Fibroblast of villous mesenchyme (primary cell): ENCODE data around the gene SLC24A4. TPM values are rescaled to one million over a fixed set of nuclear protein-coding genes. Genes with fewer than 3 reads are reported as not detected.

Source experiments
- DNase-seq: peaks from one replicate; pipeline ENCODE4 v3.0.0-alpha.2; 2010; ENCODE audit warnings: low read depth
- H3K4me3 ChIP-seq: 2 replicates; pipeline ENCODE4 v1.5.1; 2011; ENCODE audit warnings: low read depth, mild to moderate bottlenecking, low read length
- total RNA-seq: library from RNA; depleted of rRNA; stranded (reverse); fragments of >200 nt; gene quantifications from 2 replicates; pipeline ENCODE4 v1.2.3, GENCODE V29; 2012
- TF ChIP-seq, protein P1 (sequence below): IDR thresholded peaks from 2 replicates; pipeline ENCODE4 v1.5.1; 2012; ENCODE audit warnings: low read depth, mild to moderate bottlenecking, low read length; ENCODE audit not compliant: insufficient read depth

The SLC24A4 gene
- total RNA-seq, 1 donor = not detected

DNA sequence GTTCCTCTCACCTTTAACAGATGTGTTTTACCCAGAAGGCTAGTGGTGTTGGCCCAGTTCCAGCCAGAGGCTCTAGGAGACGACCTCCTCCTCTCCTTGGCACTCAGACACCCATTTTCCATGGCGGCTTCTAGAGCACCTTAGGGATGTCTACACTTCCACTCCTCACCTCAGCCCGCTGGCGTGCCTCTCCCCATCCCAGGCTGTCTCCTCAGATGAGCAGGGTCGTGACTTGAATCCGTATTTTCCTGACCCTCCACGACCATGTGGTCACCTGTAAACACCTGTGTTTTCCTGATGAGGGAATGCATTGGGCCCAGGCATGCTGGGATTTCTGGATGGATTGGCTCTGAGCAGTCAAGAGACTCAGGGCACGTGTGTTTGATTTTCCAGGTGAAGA, 168.8 kb downstream of the SLC24A4 start:
- TF ChIP-seq, protein P1, sequence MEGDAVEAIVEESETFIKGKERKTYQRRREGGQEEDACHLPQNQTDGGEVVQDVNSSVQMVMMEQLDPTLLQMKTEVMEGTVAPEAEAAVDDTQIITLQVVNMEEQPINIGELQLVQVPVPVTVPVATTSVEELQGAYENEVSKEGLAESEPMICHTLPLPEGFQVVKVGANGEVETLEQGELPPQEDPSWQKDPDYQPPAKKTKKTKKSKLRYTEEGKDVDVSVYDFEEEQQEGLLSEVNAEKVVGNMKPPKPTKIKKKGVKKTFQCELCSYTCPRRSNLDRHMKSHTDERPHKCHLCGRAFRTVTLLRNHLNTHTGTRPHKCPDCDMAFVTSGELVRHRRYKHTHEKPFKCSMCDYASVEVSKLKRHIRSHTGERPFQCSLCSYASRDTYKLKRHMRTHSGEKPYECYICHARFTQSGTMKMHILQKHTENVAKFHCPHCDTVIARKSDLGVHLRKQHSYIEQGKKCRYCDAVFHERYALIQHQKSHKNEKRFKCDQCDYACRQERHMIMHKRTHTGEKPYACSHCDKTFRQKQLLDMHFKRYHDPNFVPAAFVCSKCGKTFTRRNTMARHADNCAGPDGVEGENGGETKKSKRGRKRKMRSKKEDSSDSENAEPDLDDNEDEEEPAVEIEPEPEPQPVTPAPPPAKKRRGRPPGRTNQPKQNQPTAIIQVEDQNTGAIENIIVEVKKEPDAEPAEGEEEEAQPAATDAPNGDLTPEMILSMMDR = no peak
- H3K4me3 ChIP-seq = no peak overlapping the region
- no peak for DNase-seq

DNA sequence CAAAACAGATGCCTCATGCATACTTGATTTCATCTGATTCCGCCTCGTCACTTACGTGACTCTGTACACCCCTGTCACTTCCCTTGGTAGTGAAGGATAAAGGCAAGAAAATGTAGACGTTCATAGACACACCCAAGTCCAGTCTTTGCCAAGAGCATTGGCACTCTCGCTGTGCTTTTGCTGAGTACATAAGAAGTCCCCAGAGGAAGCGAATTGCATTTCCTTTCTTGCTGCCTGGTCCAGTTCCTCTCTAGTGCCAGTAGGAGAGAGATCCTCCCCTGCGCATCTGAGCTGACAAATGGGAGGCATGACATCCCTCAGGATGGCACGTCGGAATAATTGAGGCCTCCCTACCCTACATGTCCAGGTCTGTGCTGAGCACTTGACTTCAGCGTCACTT, 169.3 kb downstream of the SLC24A4 start:
- H3K4me3 ChIP-seq = no peak overlapping the region
- DNase-seq = no peak
- TF ChIP-seq, protein P1 = no peak

DNA sequence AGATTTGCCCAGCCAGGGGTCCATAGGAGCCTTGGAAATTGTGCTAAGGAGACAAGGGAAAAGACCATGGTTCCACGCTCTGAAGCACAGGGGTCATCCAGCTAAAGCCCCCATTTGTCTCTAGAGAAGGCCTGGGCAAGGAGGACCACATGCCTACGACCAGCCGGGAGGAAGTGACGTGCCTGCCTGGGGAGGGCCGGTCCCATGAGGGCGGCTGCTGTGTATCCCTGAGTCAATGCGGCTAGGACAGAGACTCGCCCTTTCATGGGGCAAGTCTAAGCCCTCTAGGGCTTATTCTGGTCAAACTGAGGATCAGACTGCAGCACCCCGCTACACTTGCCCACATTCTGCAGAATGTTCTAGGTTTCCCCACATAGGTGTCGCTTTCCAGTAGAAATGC, 170.1 kb downstream of the SLC24A4 start:
- H3K4me3 ChIP-seq = no peak overlapping the region
- no peak for DNase-seq
- TF ChIP-seq, protein P1 = no peak

DNA sequence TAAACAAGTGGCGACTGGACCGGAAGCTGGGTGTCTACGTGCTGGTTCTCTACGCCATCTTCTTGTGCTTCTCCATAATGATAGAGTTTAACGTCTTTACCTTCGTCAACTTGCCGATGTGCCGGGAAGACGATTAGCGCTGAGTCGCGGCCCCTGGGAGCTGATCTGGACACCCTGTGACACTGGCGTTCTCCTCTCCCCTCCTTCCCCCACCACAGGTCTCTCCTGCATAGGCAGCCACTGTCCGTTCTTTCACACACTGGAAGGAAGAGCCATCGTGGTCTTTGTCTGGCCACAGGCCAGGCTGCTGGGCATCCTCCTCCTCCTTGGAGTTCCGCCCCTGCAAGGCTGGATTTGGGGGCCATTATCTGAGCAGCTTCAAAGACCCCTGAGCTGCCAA, 170.5 kb downstream of the SLC24A4 start:
- TF ChIP-seq, protein P1 = no peak
- no peak for DNase-seq
- H3K4me3 ChIP-seq = no peak overlapping the region

DNA sequence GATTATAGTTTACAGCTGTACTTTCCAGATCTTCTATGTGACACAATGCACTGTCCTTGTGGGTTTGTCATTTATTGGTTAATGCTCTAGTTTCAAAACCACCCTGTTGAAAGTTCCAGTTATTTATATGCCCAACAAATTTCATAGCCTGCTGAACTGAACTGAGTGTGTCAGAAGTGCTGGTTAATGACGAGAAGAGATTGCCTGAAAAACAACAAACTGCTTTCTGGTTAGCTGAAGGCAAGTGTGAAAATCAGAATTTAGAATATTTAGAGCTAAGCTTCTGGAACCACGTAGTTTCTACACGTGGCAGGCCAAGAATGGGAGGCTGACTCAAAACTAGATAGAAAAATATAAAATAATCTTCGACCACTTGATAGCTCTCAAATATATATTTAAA, 171.5 kb downstream of the SLC24A4 start:
- DNase-seq = peak; percentile 25
- TF ChIP-seq, protein P1 = no peak
- no peak overlapping the region for H3K4me3 ChIP-seq

DNA sequence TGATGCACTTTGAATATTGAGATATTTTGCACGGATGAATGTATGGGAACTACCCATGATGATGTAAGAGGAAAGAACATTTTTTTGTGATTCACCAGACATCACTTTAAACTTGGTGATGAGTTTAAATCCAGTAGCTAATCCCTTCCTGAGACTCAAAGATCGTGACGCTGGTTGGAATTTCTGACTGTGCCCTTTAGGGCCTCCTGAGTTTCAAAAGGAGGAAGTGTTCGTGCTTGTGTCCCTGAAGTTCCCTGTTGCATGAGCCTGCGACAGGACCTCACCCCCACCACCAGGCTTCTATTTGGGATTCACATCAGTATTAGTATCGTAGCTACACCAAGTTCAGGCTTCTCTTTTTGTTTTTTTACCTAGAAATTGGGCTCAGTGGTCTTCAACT, 172.1 kb downstream of the SLC24A4 start:
- TF ChIP-seq, protein P1 = no peak

DNA sequence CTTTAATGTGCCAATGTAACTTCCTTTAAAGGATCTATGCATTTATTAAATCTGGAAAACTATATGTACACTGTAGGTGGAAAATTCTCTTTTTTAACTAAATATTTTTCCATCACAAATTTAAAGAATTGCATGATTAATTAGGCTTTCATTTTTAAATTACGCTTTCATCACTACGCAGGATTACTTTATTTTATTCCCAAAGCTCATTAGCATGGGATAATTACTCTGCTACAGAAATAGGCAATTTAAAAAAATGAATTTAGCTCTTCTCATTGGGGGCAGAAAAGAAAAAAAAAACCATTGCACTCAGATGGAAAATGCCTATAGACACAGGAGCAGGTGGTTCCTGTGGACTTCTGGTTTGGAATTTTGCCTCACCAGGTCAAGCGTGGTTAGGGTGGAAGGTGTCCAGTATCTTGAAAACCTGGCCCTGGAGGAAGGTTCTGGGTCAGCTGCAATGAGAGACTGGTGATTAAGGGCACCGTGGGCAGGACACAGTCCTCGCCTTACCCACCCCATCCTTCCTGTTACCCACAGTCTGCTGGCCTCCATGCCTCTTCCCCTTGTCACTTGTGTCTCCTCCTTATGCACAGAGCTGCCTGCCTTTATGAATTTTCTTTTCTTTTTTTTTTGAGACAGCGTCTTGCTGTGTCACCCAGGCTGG, 173.4 kb downstream of the SLC24A4 start:
- no peak overlapping the region for H3K4me3 ChIP-seq
- no peak for DNase-seq
- TF ChIP-seq, protein P1 = no peak

More for the DNA sequence above, 172.1 kb downstream of the SLC24A4 start:
- no peak overlapping the region for H3K4me3 ChIP-seq
- DNase-seq = peak; percentile 91
